ENCODE results near the gene SCAMP3.
"Not testable (repeated sequence)": the region's sequence is repeated elsewhere in the genome, so short reads cannot be mapped to it uniquely, and the experiment has no call there.

Gene SCAMP3

GRCh38 chr1:155261852-155262673 is at the start of gene SCAMP3:
Gene SCAMP3 (minus strand): TSS chr1:155262360. CDS start chr1:155262151, 209 bp downstream.
- peak; percentile 98 for DNase-seq (ENCODE audit: low read depth)

- DNase-seq (ENCODE audit: low read depth) = peak; percentile 10
Measured at GRCh38 chr1:155309423-155310021, 47.4 kb upstream of the SCAMP3 start.

- DNase-seq (ENCODE audit: low read depth) = peak; percentile 99
Measured at GRCh38 chr1:155308493-155309422, 46.6 kb upstream of the SCAMP3 start, which contains the start of gene FDPS. Gene FDPS (plus strand): TSS chr1:155308866. CDS start chr1:155309790, 924 bp downstream.

GRCh38 chr1:155307247-155307740 is 45.1 kb upstream of the SCAMP3 start:
- peak; percentile 34 for DNase-seq (ENCODE audit: low read depth)

GRCh38 chr1:155305881-155306391 is 43.8 kb upstream of the SCAMP3 start:
- no peak for DNase-seq (ENCODE audit: low read depth)

- DNase-seq (ENCODE audit: low read depth) = no peak
Measured at GRCh38 chr1:155304558-155305063, 42.5 kb upstream of the SCAMP3 start.

GRCh38 chr1:155301342-155301841 is 39.2 kb upstream of the SCAMP3 start, which contains the start of gene PKLR:
Gene PKLR (minus strand): TSS chr1:155301438. CDS start chr1:155301395, 43 bp downstream.
- DNase-seq (ENCODE audit: low read depth) = no peak

- no peak for DNase-seq (ENCODE audit: low read depth)
Measured at GRCh38 chr1:155300553-155301329, 38.6 kb upstream of the SCAMP3 start.

- DNase-seq (ENCODE audit: low read depth) = no peak
Measured at GRCh38 chr1:155300024-155300423, 37.9 kb upstream of the SCAMP3 start.

- no peak for DNase-seq (ENCODE audit: low read depth)
Measured at GRCh38 chr1:155297384-155297783, 35.2 kb upstream of the SCAMP3 start.

- DNase-seq (ENCODE audit: low read depth) = no peak
Measured at GRCh38 chr1:155296661-155297060, 34.5 kb upstream of the SCAMP3 start.

- no peak for DNase-seq (ENCODE audit: low read depth)
Measured at GRCh38 chr1:155295942-155296267, 33.7 kb upstream of the SCAMP3 start.

GRCh38 chr1:155295183-155295941 is 33.2 kb upstream of the SCAMP3 start:
- DNase-seq (ENCODE audit: low read depth) = no peak

- DNase-seq (ENCODE audit: low read depth) = no peak
Measured at GRCh38 chr1:155294520-155295182, 32.5 kb upstream of the SCAMP3 start.

GRCh38 chr1:155293086-155293749 is 31.1 kb upstream of the SCAMP3 start:
- no peak for DNase-seq (ENCODE audit: low read depth)

- DNase-seq (ENCODE audit: low read depth) = not testable (repeated sequence)
Measured at GRCh38 chr1:155291006-155291405, 28.8 kb upstream of the SCAMP3 start.

GRCh38 chr1:155287987-155288543 is 25.9 kb upstream of the SCAMP3 start:
- DNase-seq (ENCODE audit: low read depth) = no peak

- no peak for DNase-seq (ENCODE audit: low read depth)
Measured at GRCh38 chr1:155286544-155286943, 24.4 kb upstream of the SCAMP3 start.

All from fibroblast of gingiva (primary cell).